ENCODE results near the gene TLE1.

DNA sequence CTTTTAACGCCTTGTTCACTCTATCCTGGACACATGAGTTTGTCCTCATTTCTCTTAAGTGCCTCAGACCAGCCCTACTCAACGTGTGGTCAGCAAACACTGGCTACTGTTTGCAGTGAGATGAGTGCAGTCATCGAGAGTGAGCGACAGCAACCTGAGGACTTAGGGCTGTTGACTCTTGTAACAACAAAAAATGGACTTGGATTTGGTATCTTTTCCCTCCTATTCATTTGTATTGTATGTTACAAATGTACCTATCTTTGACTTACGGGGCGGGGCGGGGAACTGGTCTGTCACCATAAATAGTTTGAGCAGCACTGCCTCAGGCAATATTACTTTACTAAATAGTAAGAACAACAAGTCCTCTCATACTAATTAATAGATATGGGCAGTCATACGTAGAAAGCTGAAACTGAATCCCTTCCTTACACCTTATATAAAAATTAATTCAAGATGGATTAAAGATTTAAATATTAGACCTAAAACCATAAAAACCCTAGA, 84.1 kb downstream of the TLE1 start:
- TF ChIP-seq, protein P1, sequence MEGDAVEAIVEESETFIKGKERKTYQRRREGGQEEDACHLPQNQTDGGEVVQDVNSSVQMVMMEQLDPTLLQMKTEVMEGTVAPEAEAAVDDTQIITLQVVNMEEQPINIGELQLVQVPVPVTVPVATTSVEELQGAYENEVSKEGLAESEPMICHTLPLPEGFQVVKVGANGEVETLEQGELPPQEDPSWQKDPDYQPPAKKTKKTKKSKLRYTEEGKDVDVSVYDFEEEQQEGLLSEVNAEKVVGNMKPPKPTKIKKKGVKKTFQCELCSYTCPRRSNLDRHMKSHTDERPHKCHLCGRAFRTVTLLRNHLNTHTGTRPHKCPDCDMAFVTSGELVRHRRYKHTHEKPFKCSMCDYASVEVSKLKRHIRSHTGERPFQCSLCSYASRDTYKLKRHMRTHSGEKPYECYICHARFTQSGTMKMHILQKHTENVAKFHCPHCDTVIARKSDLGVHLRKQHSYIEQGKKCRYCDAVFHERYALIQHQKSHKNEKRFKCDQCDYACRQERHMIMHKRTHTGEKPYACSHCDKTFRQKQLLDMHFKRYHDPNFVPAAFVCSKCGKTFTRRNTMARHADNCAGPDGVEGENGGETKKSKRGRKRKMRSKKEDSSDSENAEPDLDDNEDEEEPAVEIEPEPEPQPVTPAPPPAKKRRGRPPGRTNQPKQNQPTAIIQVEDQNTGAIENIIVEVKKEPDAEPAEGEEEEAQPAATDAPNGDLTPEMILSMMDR (IDR thresholded peaks at IDR 0.05): no peak
- no peak for TF ChIP-seq EZH2 (IDR thresholded peaks at IDR 0.05; ENCODE audit: borderline replicate concordance, insufficient read depth, low read depth, low read length, poor library complexity, severe bottlenecking)
